GM18951 (cell line): ENCODE data around the gene CRYGA.
"Not testable (repeated sequence)": the region's sequence is repeated elsewhere in the genome, so short reads cannot be mapped to it uniquely, and the experiment has no call there.

Experiments
- POLR2A ChIP-seq: IDR thresholded peaks from 4 replicates; pipeline ENCODE4 v1.6.1; 2011; ENCODE audit warnings: mild to moderate bottlenecking; ENCODE audit not compliant: insufficient read length, insufficient read depth; ENCODE audit errors: extremely low read depth
- in situ Hi-C: fragments of 300-500 bp; cut with MboI; formaldehyde crosslinking; loops from one replicate; pipeline ENCODE4 v1.12.0; 2022; ENCODE audit warnings: low sequenced_read_pairs, mixed read lengths, inconsistent platforms; ENCODE audit not compliant: unreplicated experiment

The CRYGA gene

GRCh38 chr2:208148803-208149202 lies 14.6 kb downstream of the CRYGA start:
- in situ Hi-C loops = no loop called here

DNA sequence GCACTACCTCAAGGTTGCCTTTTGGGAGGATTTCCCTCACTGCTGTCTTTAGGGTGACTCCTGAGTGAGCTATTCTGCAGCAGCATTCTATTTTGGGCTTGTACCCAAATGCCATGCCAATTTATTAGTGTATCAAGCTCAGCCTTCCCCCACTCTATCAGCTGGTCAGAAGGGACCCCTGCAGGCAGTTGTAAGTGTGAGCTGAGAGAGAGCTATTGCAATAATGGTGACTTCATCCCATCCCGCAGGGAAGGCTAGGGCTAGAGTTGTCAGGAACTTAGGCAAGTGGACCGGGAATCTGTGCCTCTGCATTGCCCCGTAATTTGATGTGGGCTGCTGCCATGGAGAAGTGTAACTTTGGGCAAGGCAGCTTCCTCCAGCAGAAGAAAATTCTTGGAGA lies 15.6 kb downstream of the CRYGA start:
- TF ChIP-seq POLR2A = no peak
- in situ Hi-C loops = no loop called here

More at GRCh38 chr2:208148803-208149202, 14.6 kb downstream of the CRYGA start:
- TF ChIP-seq POLR2A = no peak

DNA sequence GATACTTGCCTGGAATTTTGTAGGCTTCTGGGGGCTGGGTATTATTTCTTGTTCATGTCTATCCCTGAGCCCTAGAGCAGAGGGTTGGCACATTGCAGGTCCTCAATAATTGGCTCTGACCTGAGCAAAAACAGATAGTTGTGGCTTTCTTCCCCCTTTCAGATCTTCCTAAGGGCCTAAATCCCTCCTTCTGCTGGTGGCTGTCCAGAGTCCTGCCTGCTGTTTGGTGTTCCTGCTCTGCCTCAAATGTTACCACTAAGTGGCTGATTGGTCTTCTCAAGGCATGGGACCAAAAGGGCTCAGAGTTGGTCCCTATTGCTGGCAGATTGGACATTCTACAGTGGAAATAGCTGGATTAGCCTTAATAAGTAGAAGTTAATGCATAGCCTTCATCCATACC lies 16.4 kb downstream of the CRYGA start:
- in situ Hi-C loops = no loop called here
- no peak for TF ChIP-seq POLR2A

GRCh38 chr2:208146006-208146405 lies 17.4 kb downstream of the CRYGA start, which contains the start of gene CRYGB:
Gene CRYGB (minus strand): TSS chr2:208146158. CDS start chr2:208146120, 38 bp downstream.
- no peak for TF ChIP-seq POLR2A
- in situ Hi-C loops = no loop called here

GRCh38 chr2:208142925-208143799 lies 20.2 kb downstream of the CRYGA start:
- in situ Hi-C loops = no loop called here
- TF ChIP-seq POLR2A = no peak

- in situ Hi-C loops = no loop called here
- TF ChIP-seq POLR2A = no peak
Measured at GRCh38 chr2:208142240-208142924, 21.0 kb downstream of the CRYGA start.

GRCh38 chr2:208139447-208139846 lies 23.9 kb downstream of the CRYGA start:
- in situ Hi-C loops = no loop called here
- TF ChIP-seq POLR2A = no peak

DNA sequence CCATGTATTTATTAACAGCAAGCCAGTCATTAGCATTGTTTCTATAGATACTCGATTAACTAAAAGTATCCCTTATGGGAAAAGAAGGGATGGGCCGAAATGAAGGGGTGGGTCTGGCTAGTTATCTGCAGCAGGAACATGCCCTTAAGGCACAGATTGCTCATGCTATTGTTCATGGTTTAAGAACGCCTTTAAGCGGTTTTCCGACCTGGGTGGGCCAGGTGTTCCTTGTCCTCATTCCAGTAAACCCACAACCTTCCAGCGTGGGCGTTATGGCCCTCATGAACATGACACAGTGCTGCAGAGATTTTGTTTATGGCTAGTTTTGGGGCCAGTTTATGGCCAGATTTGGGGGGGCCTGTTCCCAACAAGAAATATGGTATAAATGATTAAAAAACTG lies 25.1 kb downstream of the CRYGA start:
- in situ Hi-C loops = not testable (repeated sequence)

GRCh38 chr2:208136716-208137094 lies 26.7 kb downstream of the CRYGA start:
- TF ChIP-seq POLR2A = no peak
- in situ Hi-C loops = no loop called here

- in situ Hi-C loops = no loop called here
Measured at GRCh38 chr2:208135794-208136715, 27.3 kb downstream of the CRYGA start.

DNA sequence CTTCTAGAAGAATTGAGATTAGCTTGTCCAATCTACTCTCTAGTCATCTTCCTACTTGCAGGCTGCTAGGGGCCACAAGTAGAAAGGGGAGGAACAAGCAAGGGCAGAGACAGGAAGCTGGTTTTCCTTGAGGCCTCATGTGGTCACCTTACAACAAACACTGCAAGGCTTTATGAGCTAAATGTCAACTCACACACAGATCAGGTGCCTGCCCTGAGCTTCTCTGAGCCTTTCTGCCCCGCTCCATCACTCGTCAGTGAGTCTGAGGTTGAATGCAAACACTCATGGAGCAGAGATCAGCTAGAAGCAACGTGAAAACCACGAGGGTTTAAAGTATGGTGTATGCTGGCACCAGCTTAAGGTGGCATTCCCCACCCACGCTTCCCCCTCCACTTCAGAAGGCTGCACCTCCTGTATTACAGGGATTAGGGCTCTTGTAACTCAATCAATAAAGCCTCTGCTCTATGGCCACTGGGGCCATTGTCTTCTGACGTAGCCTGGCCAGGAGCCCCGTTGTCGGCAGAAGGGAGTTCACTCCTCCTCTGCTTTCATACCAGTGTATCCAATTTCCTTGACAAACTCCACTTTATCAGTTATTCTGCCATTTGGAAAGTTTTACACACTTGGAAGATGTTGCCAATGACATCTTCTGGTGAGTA lies 28.3 kb downstream of the CRYGA start:
- no peak for TF ChIP-seq POLR2A
- in situ Hi-C loops = no loop called here

More at GRCh38 chr2:208135794-208136715, 27.3 kb downstream of the CRYGA start:
- no peak for TF ChIP-seq POLR2A

GRCh38 chr2:208130712-208131110 lies 32.7 kb downstream of the CRYGA start:
- no peak for TF ChIP-seq POLR2A
- in situ Hi-C loops = no loop called here

DNA sequence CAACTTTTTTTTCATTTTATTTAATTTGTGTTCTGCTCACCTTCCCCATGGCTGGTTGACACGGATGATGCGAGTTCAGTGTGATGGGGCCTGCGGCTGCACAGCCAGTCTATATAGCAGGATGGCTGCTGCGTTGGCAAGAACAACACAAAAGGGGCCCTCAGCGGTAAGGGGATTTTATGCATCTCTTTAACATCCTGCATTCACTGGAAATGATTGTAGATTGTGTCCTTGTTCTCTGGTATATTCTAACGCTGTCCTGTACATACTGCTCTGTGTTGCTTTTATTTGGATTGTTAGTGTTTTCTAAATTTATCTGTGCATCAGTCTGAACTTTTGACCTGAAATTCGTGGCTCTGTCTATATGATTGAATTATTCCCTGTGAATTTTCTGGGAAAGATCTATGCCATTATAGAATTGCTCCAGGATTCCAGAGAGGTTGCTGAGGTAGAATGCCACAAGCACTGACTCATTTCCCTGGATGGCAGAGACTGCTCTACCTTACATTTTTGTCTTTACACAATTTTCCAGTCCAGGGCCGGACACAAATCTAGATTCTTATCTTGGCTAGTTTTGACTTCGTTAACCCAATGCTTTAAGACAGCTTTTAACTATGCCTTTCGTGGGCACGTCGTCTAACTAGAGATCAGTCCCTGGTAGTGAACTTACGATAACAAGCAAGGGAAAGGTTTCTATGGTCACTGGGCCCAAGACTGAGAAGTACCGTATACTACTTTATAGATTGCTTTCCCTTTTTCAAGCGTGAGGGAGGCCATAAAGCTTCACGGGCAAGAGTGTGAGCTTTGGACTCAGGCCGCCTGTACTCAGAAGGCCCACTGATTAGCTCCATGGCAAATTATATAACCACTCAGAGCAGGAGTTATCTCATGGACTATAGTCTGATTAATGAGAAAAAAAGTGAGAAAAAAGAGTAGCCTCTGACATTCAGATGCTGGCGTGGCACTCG lies 33.4 kb downstream of the CRYGA start, which contains the start of gene CRYGC:
Gene CRYGC, minus strand, starts transcription at position 85 of the 968 bp plus-strand sequence. Its CDS starts 36 bp downstream, at position 49.
- no peak for TF ChIP-seq POLR2A
- in situ Hi-C loops = no loop called here
